ENCODE data around the gene PITPNM1. TPM values are rescaled to one million over a fixed set of nuclear protein-coding genes. Genes with fewer than 3 reads are reported as not detected.
A peak's percentile ranks its signal among the peaks of the same experiment; 100 is the strongest.

Gene PITPNM1
- total and polyA plus RNA-seq, 2 experiments from 2014 or later = 26.3 to 39.8 TPM

DNA sequence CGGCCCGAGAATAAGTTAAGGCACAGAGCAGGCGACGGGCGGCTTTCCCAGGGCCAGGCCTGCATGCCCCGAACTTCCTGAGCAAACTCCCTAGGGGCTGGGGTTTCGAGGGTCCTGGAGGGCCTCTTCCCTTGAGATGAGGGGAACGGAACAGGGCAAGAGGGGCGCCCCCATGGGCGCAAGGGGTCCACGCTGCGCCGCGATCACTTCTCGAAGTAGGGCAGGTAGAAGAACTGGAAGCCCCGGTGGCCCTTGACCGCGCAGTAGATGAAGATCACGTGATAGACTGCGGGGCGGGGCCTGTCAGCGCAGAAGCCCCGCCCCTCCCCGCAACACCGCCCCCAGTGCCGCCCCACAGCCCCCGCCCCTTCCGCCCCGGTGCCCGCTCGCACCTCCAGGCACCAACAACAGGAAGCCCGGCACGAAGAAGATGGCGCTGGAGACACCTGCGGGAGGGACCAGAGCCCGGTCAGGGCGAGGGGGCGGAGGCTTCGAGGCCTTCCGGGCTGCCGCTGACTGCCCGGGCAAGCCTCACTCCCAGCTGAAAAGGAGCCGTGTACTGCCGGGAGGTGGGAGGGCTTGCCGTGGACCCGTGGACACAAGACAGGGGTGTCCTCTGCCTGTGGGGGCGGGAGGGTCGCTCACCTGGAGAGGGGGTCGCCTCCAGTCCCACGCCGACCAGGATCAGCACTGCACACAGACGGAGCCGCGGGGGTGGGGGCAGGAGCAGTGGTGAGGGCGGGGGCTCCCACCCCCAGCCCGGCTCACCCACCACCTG, 40.6 kb downstream of the PITPNM1 start:
- H3K79me2 ChIP-seq = peaks cover 37% of the 10 kb centered on the region
- 26% methylated on average over 45 of the region's 56 CpGs for WGBS (ENCODE audit: low lambda C conversion rate, missing lambda C conversion rate)
- DNase-seq (ENCODE audit: low spot score) = peak; percentile 93
- H4K20me1 ChIP-seq (ENCODE audit: insufficient read depth, poor library complexity, severe bottlenecking) = no peaks in the 10 kb centered on the region
- H3K4me1 ChIP-seq (ENCODE audit: insufficient read depth) = peaks cover 8% of the 10 kb centered on the region
- H3K9me2 ChIP-seq (replicated peaks; ENCODE audit: insufficient read depth) = no peaks in the 10 kb centered on the region
- peak overlapping the region; percentile 60 for H3K4me3 ChIP-seq
- H3K4me2 ChIP-seq = peak overlapping the region; percentile 88
- peak overlapping the region; percentile 61 for H2AFZ ChIP-seq
- H3K27ac ChIP-seq = peak overlapping the region; percentile 98
- H3K36me3 ChIP-seq (replicated peaks; ENCODE audit: insufficient read depth, low read depth) = no peaks in the 10 kb centered on the region
- H3K9me3 ChIP-seq (ENCODE audit: low read depth) = no peaks in the 10 kb centered on the region
- TF ChIP-seq CTCF (IDR thresholded peaks at IDR 0.05; ENCODE audit: poor library complexity) = no peak
- no peak for TF ChIP-seq EZH2 (IDR thresholded peaks at IDR 0.05; ENCODE audit: borderline replicate concordance)
- no peak for TF ChIP-seq EZH2phosphoT487 (IDR thresholded peaks at IDR 0.05; ENCODE audit: low read depth, severe bottlenecking, unreplicated experiment)
- no peaks in the 10 kb centered on the region for H3K27me3 ChIP-seq

DNA sequence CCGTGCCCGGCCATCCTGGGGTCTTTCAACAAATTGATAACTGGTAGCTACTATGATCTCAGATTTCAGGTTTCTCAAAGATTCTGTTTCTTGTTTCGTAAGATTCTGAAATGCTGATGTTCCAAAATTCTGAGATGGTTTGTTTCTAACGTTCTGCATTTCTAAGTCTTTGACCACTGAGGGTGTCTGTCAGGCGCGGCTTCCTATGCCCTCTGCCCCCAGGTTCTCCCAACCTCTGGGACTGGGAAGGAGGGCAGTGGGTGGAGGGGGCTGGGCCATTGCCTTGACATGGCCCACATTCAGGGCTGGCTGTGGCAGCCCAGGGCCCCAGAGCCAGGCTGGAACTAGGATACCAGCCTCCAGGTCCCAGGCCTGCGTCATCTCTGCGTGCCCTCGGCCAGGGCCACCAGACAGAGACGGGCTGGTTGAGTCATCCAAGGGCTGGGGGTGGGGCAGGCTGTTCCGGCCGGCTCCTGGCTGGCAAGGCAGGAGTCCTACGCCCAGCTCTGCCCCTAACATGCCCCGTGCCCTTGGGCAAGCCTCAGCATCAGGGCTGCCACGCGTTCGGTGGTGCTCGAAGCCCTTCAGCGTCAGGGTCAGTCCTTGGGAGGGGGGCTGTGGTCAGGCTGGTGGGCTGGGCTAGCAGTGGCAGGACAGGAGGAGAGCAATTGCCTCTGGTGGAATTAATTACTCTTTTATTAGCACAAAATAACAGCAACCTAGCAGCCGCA, 41.3 kb downstream of the PITPNM1 start:
- no peaks in the 10 kb centered on the region for H3K9me3 ChIP-seq (ENCODE audit: low read depth)
- H3K27ac ChIP-seq = peak overlapping the region; percentile 78
- no peaks in the 10 kb centered on the region for H3K36me3 ChIP-seq (replicated peaks; ENCODE audit: insufficient read depth, low read depth)
- no peak for DNase-seq (ENCODE audit: low spot score)
- no peaks in the 10 kb centered on the region for H4K20me1 ChIP-seq (ENCODE audit: insufficient read depth, poor library complexity, severe bottlenecking)
- peaks cover 8% of the 10 kb centered on the region for H3K4me1 ChIP-seq (ENCODE audit: insufficient read depth)
- WGBS (ENCODE audit: low lambda C conversion rate, missing lambda C conversion rate) = 95% methylated on average over 19 of the region's 20 CpGs
- no peaks in the 10 kb centered on the region for H3K27me3 ChIP-seq
- peaks cover 37% of the 10 kb centered on the region for H3K79me2 ChIP-seq
- TF ChIP-seq CTCF (IDR thresholded peaks at IDR 0.05; ENCODE audit: poor library complexity) (no peak), EZH2phosphoT487 (IDR thresholded peaks at IDR 0.05; ENCODE audit: low read depth, severe bottlenecking, unreplicated experiment) (no peak), EZH2 (IDR thresholded peaks at IDR 0.05; ENCODE audit: borderline replicate concordance) (no peak)
- peak overlapping the region; percentile 88 for H3K4me2 ChIP-seq
- H3K4me3 ChIP-seq = no peak overlapping the region
- peak overlapping the region; percentile 61 for H2AFZ ChIP-seq
- no peaks in the 10 kb centered on the region for H3K9me2 ChIP-seq (replicated peaks; ENCODE audit: insufficient read depth)

DNA sequence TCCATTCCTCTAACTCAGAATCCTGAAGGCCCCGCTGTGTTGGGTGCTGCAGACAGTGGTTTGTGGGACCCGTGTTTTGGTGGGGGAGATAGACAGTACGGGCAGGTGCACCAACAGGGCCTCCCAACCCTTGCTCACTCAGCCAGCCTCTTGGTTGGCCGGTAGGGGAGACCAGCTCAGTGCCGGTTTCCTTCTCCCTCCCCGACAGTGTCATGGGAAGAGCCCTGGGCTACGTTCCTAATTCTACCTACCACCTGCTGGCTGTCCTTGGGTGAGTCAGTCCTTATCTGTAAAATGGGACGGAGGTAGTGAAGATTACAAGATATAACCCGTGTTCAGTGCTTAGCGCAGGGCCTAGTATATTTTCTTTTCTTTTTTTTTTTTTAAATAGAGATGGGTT, 42.0 kb downstream of the PITPNM1 start:
- H3K9me2 ChIP-seq (replicated peaks; ENCODE audit: insufficient read depth) = no peaks in the 10 kb centered on the region
- TF ChIP-seq EZH2phosphoT487 (IDR thresholded peaks at IDR 0.05; ENCODE audit: low read depth, severe bottlenecking, unreplicated experiment) (no peak), EZH2 (IDR thresholded peaks at IDR 0.05; ENCODE audit: borderline replicate concordance) (no peak), CTCF (IDR thresholded peaks at IDR 0.05; ENCODE audit: poor library complexity) (no peak)
- 91% methylated on average over 10 of the region's 10 CpGs for WGBS (ENCODE audit: low lambda C conversion rate, missing lambda C conversion rate)
- no peaks in the 10 kb centered on the region for H3K36me3 ChIP-seq (replicated peaks; ENCODE audit: insufficient read depth, low read depth)
- no peak overlapping the region for H2AFZ ChIP-seq
- peaks cover 31% of the 10 kb centered on the region for H3K79me2 ChIP-seq
- no peak overlapping the region for H3K27ac ChIP-seq
- no peak for DNase-seq (ENCODE audit: low spot score)
- H3K4me3 ChIP-seq = no peak overlapping the region
- H3K27me3 ChIP-seq = no peaks in the 10 kb centered on the region
- H4K20me1 ChIP-seq (ENCODE audit: insufficient read depth, poor library complexity, severe bottlenecking) = no peaks in the 10 kb centered on the region
- no peaks in the 10 kb centered on the region for H3K9me3 ChIP-seq (ENCODE audit: low read depth)
- peaks cover 8% of the 10 kb centered on the region for H3K4me1 ChIP-seq (ENCODE audit: insufficient read depth)
- H3K4me2 ChIP-seq = no peak overlapping the region

Data from hepatocyte (in vitro differentiated cells).